A673 (cell line): ENCODE results near the gene THOC6. TPM values are rescaled to one million over a fixed set of nuclear protein-coding genes. Genes with fewer than 3 reads are reported as not detected.

ENCODE experiments used
- BruUV-seq: library from RNA; stranded (reverse); fragments of 400-500 nt; replicated peaks from 2 replicates; lab custom pipeline; 2021; lab: Mats Ljungman, UMichigan
- CTCF ChIA-PET: fragments of 300-600 bp; sonication (Branson Sonifier 250); formaldehyde crosslinking; loops from one replicate; lab custom pipeline; 2022; ENCODE audit warnings: antibody characterized with exemption; lab: Charles Lee
- POLR2A ChIA-PET: fragments of 300-600 bp; sonication (Branson Sonifier 250); formaldehyde crosslinking; loops from one replicate; lab custom pipeline; 2022; ENCODE audit warnings: antibody characterized with exemption; ENCODE audit not compliant: low non-redundant PET; lab: Charles Lee
- DNase-seq: peaks from one replicate; pipeline ENCODE4 v3.0.0-alpha.2; 2015; ENCODE audit warnings: low spot score
- H3K27ac ChIP-seq: fragments of 200-600 bp; sonication (generic); 2 replicates; pipeline ENCODE4 v1.5.1; 2016; ENCODE audit warnings: mixed run types, low read depth, mild to moderate bottlenecking, mixed read lengths, antibody characterized with exemption, low read length; ENCODE audit not compliant: poor library complexity, severe bottlenecking
- H3K27me3 ChIP-seq: fragments of 200-600 bp; sonication (generic); replicated peaks from 2 replicates; pipeline ENCODE4 v1.6.1; 2017; ENCODE audit warnings: mixed run types, low read depth, mild to moderate bottlenecking, mixed read lengths, antibody characterized with exemption, low read length; ENCODE audit not compliant: insufficient read depth, poor library complexity
- H3K36me3 ChIP-seq: fragments of 200-600 bp; sonication (generic); 2 replicates; pipeline ENCODE4 v1.6.1; 2016; ENCODE audit warnings: mixed run types, mild to moderate bottlenecking, mixed read lengths, antibody characterized with exemption, low read length; ENCODE audit not compliant: insufficient read depth, poor library complexity, severe bottlenecking
- H3K4me1 ChIP-seq: fragments of 200-600 bp; sonication (generic); 2 replicates; pipeline ENCODE4 v1.6.1; 2017; ENCODE audit warnings: mixed run types, mild to moderate bottlenecking, mixed read lengths, antibody characterized with exemption, low read length; ENCODE audit not compliant: insufficient read depth, poor library complexity, severe bottlenecking
- H3K4me3 ChIP-seq: fragments of 200-600 bp; sonication (generic); 2 replicates; pipeline ENCODE4 v1.5.1; 2016; ENCODE audit warnings: low read depth, mixed run types, mild to moderate bottlenecking, mixed read lengths, low read length; ENCODE audit not compliant: poor library complexity, severe bottlenecking
- H3K9me3 ChIP-seq: fragments of 200-600 bp; sonication (generic); 2 replicates; pipeline ENCODE4 v1.6.1; 2016; ENCODE audit warnings: mixed run types, low read depth, mild to moderate bottlenecking, mixed read lengths, antibody characterized with exemption, low read length; ENCODE audit not compliant: poor library complexity, severe bottlenecking
- EZH2 ChIP-seq: fragments of 200-600 bp; sonication (generic); IDR thresholded peaks from 2 replicates; pipeline ENCODE4 v1.6.1; 2017; ENCODE audit warnings: borderline replicate concordance, low read depth, mild to moderate bottlenecking, mixed read lengths, antibody characterized with exemption, low read length; ENCODE audit not compliant: poor library complexity, severe bottlenecking
- intact Hi-C: fragments of 100-400 bp; cut with micrococcal nuclease; formaldehyde crosslinking; loops from one replicate; pipeline ENCODE4 v1.10.0; 2022; ENCODE audit not compliant: unreplicated experiment
- total RNA-seq: library from RNA; stranded (reverse); gene quantifications from 2 replicates; pipeline ENCODE4 v1.2.3, GENCODE V29; 2021
- TF ChIP-seq, protein P1 (sequence below): fragments of 300-800, 200-600 bp; sonication (generic); conservative IDR thresholded peaks from 2 replicates; pipeline ENCODE4 v1.5.1; 2017; ENCODE audit warnings: low read depth, mild to moderate bottlenecking, antibody characterized with exemption, low read length, moderate library complexity, mixed read lengths

THOC6 gene
- total RNA-seq, 1 experiment from 2014 or later = 59.3 TPM

DNA sequence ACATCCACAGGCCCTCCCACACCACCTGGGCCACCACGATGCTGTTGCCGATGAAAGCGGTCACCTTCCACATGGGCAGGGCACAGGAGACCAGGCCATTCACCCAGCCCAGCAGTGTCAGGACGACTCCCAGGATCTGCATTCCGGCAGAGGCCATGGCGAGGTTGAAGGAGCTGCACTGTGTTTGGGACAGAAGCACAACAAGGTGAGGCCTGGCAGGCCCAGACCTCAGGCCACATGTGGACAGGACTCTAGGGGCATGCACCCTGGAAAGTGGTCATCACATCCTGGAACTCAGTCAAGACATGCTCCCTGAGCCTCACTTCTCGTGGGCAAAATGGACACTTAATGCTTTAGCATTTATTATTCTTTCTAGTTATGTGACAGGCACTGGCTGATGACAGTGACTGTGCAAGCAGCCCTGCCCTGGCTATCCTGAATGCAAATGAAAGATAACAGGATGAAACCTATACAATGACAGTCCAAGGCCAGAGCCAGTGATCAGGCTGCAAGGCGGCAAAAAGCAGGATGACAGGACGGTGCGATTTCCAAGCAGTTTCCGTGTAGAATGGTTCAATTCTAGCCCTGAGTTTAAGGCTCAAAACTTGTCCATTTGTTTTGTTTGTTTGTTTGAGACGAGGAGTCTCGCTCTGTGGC, 7.8 kb upstream of the THOC6 start:
- ChIA-PET CTCF (no interaction called here), POLR2A (no interaction called here)
- TF ChIP-seq, protein P1, sequence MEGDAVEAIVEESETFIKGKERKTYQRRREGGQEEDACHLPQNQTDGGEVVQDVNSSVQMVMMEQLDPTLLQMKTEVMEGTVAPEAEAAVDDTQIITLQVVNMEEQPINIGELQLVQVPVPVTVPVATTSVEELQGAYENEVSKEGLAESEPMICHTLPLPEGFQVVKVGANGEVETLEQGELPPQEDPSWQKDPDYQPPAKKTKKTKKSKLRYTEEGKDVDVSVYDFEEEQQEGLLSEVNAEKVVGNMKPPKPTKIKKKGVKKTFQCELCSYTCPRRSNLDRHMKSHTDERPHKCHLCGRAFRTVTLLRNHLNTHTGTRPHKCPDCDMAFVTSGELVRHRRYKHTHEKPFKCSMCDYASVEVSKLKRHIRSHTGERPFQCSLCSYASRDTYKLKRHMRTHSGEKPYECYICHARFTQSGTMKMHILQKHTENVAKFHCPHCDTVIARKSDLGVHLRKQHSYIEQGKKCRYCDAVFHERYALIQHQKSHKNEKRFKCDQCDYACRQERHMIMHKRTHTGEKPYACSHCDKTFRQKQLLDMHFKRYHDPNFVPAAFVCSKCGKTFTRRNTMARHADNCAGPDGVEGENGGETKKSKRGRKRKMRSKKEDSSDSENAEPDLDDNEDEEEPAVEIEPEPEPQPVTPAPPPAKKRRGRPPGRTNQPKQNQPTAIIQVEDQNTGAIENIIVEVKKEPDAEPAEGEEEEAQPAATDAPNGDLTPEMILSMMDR = no peak
- TF ChIP-seq EZH2 = no peak
- no peaks in the 10 kb centered on the region for H3K9me3 ChIP-seq
- H3K27me3 ChIP-seq = peaks cover 34% of the 10 kb centered on the region
- no peak for DNase-seq
- no peaks in the 10 kb centered on the region for H3K36me3 ChIP-seq
- intact Hi-C loops = no loop called here
- H3K4me3 ChIP-seq = no peak overlapping the region
- no peak overlapping the region for H3K27ac ChIP-seq
- BruUV-seq = no TSS peak
- peaks cover 8% of the 10 kb centered on the region for H3K4me1 ChIP-seq

DNA sequence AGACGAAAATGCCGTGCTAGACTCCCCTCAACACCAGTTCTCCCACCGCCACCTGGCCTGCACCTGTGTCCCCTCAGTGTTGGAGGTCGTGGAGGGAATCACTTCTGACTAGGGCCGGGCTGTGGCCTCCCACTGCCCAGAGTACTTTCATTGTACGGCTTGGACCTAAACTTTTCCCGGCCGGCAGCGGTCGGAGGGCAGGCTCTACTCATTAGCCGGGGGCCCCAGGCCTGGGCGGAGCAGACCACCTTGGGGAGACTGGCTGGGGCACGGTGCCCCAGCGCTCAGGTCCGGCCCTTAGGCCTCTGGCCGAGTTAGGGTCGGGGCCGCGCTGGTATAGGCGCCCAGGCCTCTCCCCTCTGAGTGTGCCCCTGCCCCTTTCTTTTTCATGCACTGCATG, 6.5 kb upstream of the THOC6 start:
- TF ChIP-seq EZH2 = no peak
- TF ChIP-seq, protein P1 = no peak
- DNase-seq = no peak
- Histone ChIP-seq H3K27ac (no peak overlapping the region), H3K9me3 (no peaks in the 10 kb centered on the region), H3K4me3 (no peak overlapping the region), H3K36me3 (no peaks in the 10 kb centered on the region), H3K4me1 (peaks cover 17% of the 10 kb centered on the region), H3K27me3 (peaks cover 22% of the 10 kb centered on the region)
- intact Hi-C loops = no loop called here
- ChIA-PET CTCF (no interaction called here), POLR2A (no interaction called here)
- BruUV-seq = no TSS peak

DNA sequence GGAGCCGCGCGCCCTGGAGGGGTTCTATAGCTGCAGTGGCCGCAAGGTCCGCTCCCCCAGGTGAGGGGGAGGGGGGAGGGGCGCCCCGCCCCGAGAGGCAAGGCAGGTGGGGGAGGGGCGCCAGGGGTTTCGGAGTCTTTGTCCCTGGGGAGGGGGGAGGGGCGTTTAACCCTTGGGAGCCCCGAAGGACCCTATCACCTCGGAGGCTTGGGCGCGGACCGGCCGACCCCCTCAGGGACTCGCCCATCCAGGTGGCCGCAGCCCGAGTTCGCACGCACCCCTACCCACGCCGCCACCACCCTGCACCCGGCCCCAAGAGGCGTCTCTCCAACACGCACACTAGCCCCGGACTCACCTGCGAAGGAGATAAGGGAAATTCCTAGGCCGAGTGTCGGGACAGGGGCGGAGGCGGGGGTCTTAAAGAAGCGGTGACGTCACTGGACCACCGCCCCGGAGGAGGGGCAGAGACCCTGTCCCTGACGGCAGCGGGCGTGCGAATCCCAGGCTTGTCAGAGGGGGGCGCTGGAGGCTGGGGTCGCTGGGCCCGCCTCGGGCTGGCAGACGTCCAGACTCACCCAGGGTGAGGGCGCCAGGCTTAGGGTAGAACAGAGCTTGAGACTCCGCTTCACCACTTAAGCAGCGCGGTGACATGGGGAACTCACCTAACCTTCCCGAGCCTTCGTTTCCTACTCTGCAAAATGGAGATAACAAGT, 5.9 kb upstream of the THOC6 start, which contains the start of gene CLDN6:
Gene CLDN6, minus strand, starts transcription at position 390 of the 713 bp plus-strand sequence. CDS start 2,162 bp downstream, outside the sequence.
- ChIA-PET CTCF (no interaction called here), POLR2A (no interaction called here)
- Histone ChIP-seq H3K9me3 (no peaks in the 10 kb centered on the region), H3K4me3 (peak within 1 kb of the TSS; percentile 32), H3K27ac (no peak within 1 kb of the TSS), H3K36me3 (no peaks in the 10 kb centered on the region), H3K4me1 (peaks cover 23% of the 10 kb centered on the region), H3K27me3 (peaks cover 16% of the 10 kb centered on the region)
- no peak for TF ChIP-seq EZH2
- TF ChIP-seq, protein P1 = peak; percentile 74
- intact Hi-C loops = no loop called here
- peak; percentile 72 for DNase-seq
- no TSS peak for BruUV-seq
